ENCODE data around the gene TBX3.
"Not testable (repeated sequence)": the region's sequence is repeated elsewhere in the genome, so short reads cannot be mapped to it uniquely, and the experiment has no call there.

The TBX3 gene

DNA sequence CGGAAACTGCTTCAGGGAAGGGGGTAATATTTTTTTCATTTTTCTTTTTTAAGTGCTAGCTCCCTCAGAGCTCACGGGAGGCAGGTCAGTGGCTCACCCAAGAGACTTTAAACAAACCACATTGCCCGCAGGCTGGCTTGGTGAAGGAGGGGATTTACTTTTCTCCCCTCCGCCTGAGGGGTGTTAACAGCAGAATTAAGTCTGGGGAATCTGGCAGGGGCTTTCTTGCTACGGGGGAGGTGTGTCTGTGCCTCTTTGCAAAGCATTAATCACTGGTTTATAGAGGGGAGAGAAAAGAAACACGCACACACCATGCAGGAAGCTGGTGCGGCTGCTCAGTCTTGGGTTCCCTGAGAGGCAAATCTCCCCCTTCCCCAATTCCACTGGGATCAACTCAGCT lies 26.2 kb upstream of the TBX3 start:
- H3K4me1 ChIP-seq (ENCODE audit: low read length): no peaks in the 10 kb centered on the region
- no peak overlapping the region for H3K9ac ChIP-seq (ENCODE audit: low read length)
- H3K4me3 ChIP-seq (ENCODE audit: low read length): no peak overlapping the region
- no peaks in the 10 kb centered on the region for H3K36me3 ChIP-seq (replicated peaks; ENCODE audit: low read depth, low read length)
- peaks cover 10% of the 10 kb centered on the region; the same call in 1 of the 2 replicates for H3K27me3 ChIP-seq (ENCODE audit: low read depth, low read length)
- no peak overlapping the region for H2AFZ ChIP-seq (ENCODE audit: low read depth, low read length)
- H4K20me1 ChIP-seq (ENCODE audit: insufficient read depth, low read length): no peaks in the 10 kb centered on the region
- H3K4me2 ChIP-seq (ENCODE audit: low read length): no peak overlapping the region
- H3K79me2 ChIP-seq (ENCODE audit: low read length): no peaks in the 10 kb centered on the region
- TF ChIP-seq, protein P1, sequence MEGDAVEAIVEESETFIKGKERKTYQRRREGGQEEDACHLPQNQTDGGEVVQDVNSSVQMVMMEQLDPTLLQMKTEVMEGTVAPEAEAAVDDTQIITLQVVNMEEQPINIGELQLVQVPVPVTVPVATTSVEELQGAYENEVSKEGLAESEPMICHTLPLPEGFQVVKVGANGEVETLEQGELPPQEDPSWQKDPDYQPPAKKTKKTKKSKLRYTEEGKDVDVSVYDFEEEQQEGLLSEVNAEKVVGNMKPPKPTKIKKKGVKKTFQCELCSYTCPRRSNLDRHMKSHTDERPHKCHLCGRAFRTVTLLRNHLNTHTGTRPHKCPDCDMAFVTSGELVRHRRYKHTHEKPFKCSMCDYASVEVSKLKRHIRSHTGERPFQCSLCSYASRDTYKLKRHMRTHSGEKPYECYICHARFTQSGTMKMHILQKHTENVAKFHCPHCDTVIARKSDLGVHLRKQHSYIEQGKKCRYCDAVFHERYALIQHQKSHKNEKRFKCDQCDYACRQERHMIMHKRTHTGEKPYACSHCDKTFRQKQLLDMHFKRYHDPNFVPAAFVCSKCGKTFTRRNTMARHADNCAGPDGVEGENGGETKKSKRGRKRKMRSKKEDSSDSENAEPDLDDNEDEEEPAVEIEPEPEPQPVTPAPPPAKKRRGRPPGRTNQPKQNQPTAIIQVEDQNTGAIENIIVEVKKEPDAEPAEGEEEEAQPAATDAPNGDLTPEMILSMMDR (IDR thresholded peaks at IDR 0.05; ENCODE audit: low read depth, low read length): no peak
- no peak for TF ChIP-seq EZH2phosphoT487 (IDR thresholded peaks at IDR 0.05; ENCODE audit: low read depth)
- H3K9me3 ChIP-seq (ENCODE audit: insufficient read depth, low read length): no peaks in the 10 kb centered on the region
- no peak overlapping the region for H3K27ac ChIP-seq (ENCODE audit: low read length)

DNA sequence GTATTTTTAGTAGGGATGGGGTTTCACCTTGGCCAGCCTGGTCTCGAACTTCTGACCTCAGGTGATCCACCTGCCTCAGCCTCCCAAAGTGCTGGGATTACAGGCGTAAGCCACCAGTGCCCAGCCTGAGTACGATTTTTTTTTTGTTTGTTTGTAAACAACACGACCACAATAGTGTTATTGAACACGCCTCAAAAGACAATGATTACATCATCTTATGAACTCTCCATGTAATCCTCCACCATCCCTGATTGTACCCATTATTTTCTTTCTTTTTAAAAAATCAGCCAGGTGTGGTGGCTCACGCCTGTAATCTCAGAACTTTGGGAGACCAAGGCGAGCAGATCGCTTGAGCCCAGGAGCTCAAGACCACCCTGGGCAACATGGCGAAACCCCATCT lies 25.1 kb upstream of the TBX3 start:
- Histone ChIP-seq H3K79me2 (ENCODE audit: low read length) (no peaks in the 10 kb centered on the region), H3K27me3 (ENCODE audit: low read depth, low read length) (peaks cover 10% of the 10 kb centered on the region; the same call in 1 of the 2 replicates), H3K4me1 (ENCODE audit: low read length) (no peaks in the 10 kb centered on the region), H3K9ac (ENCODE audit: low read length) (no peak overlapping the region), H4K20me1 (ENCODE audit: insufficient read depth, low read length) (no peaks in the 10 kb centered on the region), H3K9me3 (ENCODE audit: insufficient read depth, low read length) (no peaks in the 10 kb centered on the region), H3K4me3 (ENCODE audit: low read length) (no peak overlapping the region), H2AFZ (ENCODE audit: low read depth, low read length) (no peak overlapping the region), H3K36me3 (replicated peaks; ENCODE audit: low read depth, low read length) (no peaks in the 10 kb centered on the region), H3K4me2 (ENCODE audit: low read length) (no peak overlapping the region), H3K27ac (ENCODE audit: low read length) (no peak overlapping the region)
- TF ChIP-seq, protein P1 (IDR thresholded peaks at IDR 0.05; ENCODE audit: low read depth, low read length): no peak
- no peak for TF ChIP-seq EZH2phosphoT487 (IDR thresholded peaks at IDR 0.05; ENCODE audit: low read depth)

DNA sequence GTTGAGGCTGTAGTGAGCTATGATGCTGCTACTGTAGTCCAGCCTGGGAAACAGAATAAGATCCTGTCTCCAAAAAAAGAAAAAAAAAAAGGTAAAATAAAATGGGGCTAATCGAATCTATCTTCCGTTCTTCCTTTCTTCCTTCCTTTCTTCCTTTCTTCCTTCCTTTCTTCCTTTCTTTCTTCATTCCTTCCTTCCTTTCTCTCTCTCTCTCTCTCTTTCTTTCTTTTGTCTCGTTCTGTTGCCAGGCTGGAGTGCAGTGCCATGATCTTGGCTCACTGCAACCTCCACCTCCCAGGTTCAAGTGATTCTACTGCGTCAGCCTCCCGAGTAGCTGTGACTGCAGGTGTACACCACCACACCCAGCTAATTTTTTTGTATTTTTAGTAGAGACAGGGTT lies 24.6 kb upstream of the TBX3 start:
- not testable (repeated sequence) for H2AFZ ChIP-seq (ENCODE audit: low read depth, low read length); H3K4me1 ChIP-seq (ENCODE audit: low read length); H3K4me3 ChIP-seq (ENCODE audit: low read length); H3K27me3 ChIP-seq (ENCODE audit: low read depth, low read length); H3K4me2 ChIP-seq (ENCODE audit: low read length); H3K36me3 ChIP-seq (replicated peaks; ENCODE audit: low read depth, low read length); H4K20me1 ChIP-seq (ENCODE audit: insufficient read depth, low read length); H3K9ac ChIP-seq (ENCODE audit: low read length); H3K9me3 ChIP-seq (ENCODE audit: insufficient read depth, low read length); H3K27ac ChIP-seq (ENCODE audit: low read length); H3K79me2 ChIP-seq (ENCODE audit: low read length)

DNA sequence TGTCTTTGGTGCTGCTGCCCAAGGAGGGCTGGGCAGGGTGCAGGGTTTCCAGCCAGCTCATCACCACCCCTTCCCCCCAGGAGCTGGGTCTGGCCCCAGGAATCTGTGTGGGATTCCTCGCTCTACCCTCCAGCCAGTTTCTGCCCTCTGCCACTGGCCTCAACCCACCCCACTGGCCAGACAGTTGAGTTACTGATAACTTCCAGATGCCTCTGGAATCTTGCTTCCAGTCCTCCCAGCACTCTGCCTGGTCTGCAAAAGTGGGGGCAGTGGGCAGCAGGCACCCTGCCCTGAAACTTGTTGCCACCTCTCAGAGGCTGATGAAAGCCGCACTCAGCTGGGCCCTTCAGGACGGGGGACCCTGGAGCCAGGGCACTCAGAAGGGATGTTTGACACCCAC lies 20.1 kb upstream of the TBX3 start:
- H3K9ac ChIP-seq (ENCODE audit: low read length): no peak overlapping the region
- no peaks in the 10 kb centered on the region for H4K20me1 ChIP-seq (ENCODE audit: insufficient read depth, low read length)
- H3K27ac ChIP-seq (ENCODE audit: low read length): no peak overlapping the region
- H3K79me2 ChIP-seq (ENCODE audit: low read length): no peaks in the 10 kb centered on the region
- H2AFZ ChIP-seq (ENCODE audit: low read depth, low read length): no peak overlapping the region
- TF ChIP-seq, protein P1 (IDR thresholded peaks at IDR 0.05; ENCODE audit: low read depth, low read length): no peak
- TF ChIP-seq EZH2phosphoT487 (IDR thresholded peaks at IDR 0.05; ENCODE audit: low read depth): no peak
- H3K4me2 ChIP-seq (ENCODE audit: low read length): no peak overlapping the region
- no peak overlapping the region for H3K4me3 ChIP-seq (ENCODE audit: low read length)
- H3K36me3 ChIP-seq (replicated peaks; ENCODE audit: low read depth, low read length): no peaks in the 10 kb centered on the region
- no peaks in the 10 kb centered on the region for H3K4me1 ChIP-seq (ENCODE audit: low read length)
- H3K9me3 ChIP-seq (ENCODE audit: insufficient read depth, low read length): no peaks in the 10 kb centered on the region
- no peaks in the 10 kb centered on the region; the same call in 1 of the 2 replicates for H3K27me3 ChIP-seq (ENCODE audit: low read depth, low read length)

DNA sequence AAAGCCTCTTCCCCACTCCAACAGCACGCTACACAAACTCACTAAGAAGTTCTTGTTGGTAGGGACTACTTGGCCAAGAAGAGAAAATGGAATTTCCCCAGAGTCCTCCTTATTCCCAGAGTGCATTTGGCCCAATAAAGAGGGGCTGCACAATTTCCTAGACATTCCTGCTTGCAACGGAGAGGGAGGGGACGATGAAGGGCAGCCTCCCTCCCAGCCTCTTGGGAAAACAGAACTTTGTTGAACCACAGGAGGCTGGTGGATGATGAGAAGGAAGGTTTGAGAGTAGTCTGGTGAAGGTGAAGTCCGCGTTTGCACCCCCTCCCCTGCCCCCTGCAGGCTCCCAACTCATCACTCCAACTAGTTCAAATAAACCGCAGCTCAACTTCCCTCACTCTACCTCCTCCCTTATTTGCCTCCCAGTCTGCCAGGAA lies 19.1 kb upstream of the TBX3 start:
- Histone ChIP-seq H3K27me3 (ENCODE audit: low read depth, low read length) (no peaks in the 10 kb centered on the region; the same call in 1 of the 2 replicates), H4K20me1 (ENCODE audit: insufficient read depth, low read length) (no peaks in the 10 kb centered on the region), H3K27ac (ENCODE audit: low read length) (no peak overlapping the region), H3K9me3 (ENCODE audit: insufficient read depth, low read length) (no peaks in the 10 kb centered on the region), H3K36me3 (replicated peaks; ENCODE audit: low read depth, low read length) (no peaks in the 10 kb centered on the region), H3K79me2 (ENCODE audit: low read length) (no peaks in the 10 kb centered on the region), H3K4me3 (ENCODE audit: low read length) (no peak overlapping the region), H3K4me1 (ENCODE audit: low read length) (no peaks in the 10 kb centered on the region), H3K9ac (ENCODE audit: low read length) (no peak overlapping the region), H3K4me2 (ENCODE audit: low read length) (no peak overlapping the region), H2AFZ (ENCODE audit: low read depth, low read length) (no peak overlapping the region)
- TF ChIP-seq, protein P1 (IDR thresholded peaks at IDR 0.05; ENCODE audit: low read depth, low read length): no peak
- no peak for TF ChIP-seq EZH2phosphoT487 (IDR thresholded peaks at IDR 0.05; ENCODE audit: low read depth)
